Chondrocyte (in vitro differentiated cells): ENCODE measurements around the gene MEGF6. TPM values are rescaled to one million over a fixed set of nuclear protein-coding genes. Genes with fewer than 3 reads are reported as not detected.

Source experiments
- DNase-seq: peaks from one replicate; pipeline ENCODE4 v3.0.0; 2021; ENCODE audit warnings: mixed read lengths, low spot score
- H3K27ac Mint-ChIP-seq: one replicate; pipeline ENCODE4 v1.8.0; 2021; ENCODE audit warnings: mild to moderate bottlenecking, moderate library complexity, mixed read lengths; ENCODE audit not compliant: unreplicated experiment
- H3K27me3 Mint-ChIP-seq: 2 replicates; pipeline ENCODE4 v1.8.0; 2021; ENCODE audit warnings: low read depth, mixed read lengths
- H3K36me3 Mint-ChIP-seq: 2 replicates; pipeline ENCODE4 v1.8.0; 2021; ENCODE audit warnings: low read depth, mixed read lengths
- H3K4me1 Mint-ChIP-seq: 2 replicates; pipeline ENCODE4 v1.8.0; 2021; ENCODE audit warnings: low read depth, mild to moderate bottlenecking, mixed read lengths
- H3K4me3 Mint-ChIP-seq: one replicate; pipeline ENCODE4 v1.8.0; 2021; ENCODE audit warnings: mild to moderate bottlenecking, moderate library complexity, mixed read lengths; ENCODE audit not compliant: unreplicated experiment
- H3K9me3 Mint-ChIP-seq: 2 replicates; pipeline ENCODE4 v1.8.0; 2021; ENCODE audit warnings: low read depth, mixed read lengths
- long read RNA-seq: library from polyadenylated mRNA; stranded (forward); transcript quantifications from one replicate; pipeline ENCODE4 v2.0.0, GENCODE V29; 2021
- total RNA-seq: library from RNA; stranded (reverse); gene quantifications from 3 replicates; pipeline ENCODE4 v1.2.1, GENCODE V29; 2021
- TF ChIP-seq, protein P1 (sequence below): fragments of 200-600 bp; sonication (generic); IDR thresholded peaks from 2 replicates; pipeline ENCODE4 v1.5.0; 2021; ENCODE audit warnings: antibody characterized with exemption, mild to moderate bottlenecking, moderate library complexity

Gene MEGF6, protein sequence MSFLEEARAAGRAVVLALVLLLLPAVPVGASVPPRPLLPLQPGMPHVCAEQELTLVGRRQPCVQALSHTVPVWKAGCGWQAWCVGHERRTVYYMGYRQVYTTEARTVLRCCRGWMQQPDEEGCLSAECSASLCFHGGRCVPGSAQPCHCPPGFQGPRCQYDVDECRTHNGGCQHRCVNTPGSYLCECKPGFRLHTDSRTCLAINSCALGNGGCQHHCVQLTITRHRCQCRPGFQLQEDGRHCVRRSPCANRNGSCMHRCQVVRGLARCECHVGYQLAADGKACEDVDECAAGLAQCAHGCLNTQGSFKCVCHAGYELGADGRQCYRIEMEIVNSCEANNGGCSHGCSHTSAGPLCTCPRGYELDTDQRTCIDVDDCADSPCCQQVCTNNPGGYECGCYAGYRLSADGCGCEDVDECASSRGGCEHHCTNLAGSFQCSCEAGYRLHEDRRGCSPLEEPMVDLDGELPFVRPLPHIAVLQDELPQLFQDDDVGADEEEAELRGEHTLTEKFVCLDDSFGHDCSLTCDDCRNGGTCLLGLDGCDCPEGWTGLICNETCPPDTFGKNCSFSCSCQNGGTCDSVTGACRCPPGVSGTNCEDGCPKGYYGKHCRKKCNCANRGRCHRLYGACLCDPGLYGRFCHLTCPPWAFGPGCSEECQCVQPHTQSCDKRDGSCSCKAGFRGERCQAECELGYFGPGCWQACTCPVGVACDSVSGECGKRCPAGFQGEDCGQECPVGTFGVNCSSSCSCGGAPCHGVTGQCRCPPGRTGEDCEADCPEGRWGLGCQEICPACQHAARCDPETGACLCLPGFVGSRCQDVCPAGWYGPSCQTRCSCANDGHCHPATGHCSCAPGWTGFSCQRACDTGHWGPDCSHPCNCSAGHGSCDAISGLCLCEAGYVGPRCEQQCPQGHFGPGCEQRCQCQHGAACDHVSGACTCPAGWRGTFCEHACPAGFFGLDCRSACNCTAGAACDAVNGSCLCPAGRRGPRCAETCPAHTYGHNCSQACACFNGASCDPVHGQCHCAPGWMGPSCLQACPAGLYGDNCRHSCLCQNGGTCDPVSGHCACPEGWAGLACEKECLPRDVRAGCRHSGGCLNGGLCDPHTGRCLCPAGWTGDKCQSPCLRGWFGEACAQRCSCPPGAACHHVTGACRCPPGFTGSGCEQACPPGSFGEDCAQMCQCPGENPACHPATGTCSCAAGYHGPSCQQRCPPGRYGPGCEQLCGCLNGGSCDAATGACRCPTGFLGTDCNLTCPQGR (N-terminal part only)
- total RNA-seq = 185 to 332 TPM (median 328 TPM) in 3 replicates
- long read RNA-seq, transcript MEGF6-207 (3 exons, 1,174 nt) = major isoform, 6 of 330 reads
- long read RNA-seq, partial matches to known transcripts = 86 of 330 reads
- long read RNA-seq, other reads (novel, unspliced or antisense) = 238 of 330 reads

DNA sequence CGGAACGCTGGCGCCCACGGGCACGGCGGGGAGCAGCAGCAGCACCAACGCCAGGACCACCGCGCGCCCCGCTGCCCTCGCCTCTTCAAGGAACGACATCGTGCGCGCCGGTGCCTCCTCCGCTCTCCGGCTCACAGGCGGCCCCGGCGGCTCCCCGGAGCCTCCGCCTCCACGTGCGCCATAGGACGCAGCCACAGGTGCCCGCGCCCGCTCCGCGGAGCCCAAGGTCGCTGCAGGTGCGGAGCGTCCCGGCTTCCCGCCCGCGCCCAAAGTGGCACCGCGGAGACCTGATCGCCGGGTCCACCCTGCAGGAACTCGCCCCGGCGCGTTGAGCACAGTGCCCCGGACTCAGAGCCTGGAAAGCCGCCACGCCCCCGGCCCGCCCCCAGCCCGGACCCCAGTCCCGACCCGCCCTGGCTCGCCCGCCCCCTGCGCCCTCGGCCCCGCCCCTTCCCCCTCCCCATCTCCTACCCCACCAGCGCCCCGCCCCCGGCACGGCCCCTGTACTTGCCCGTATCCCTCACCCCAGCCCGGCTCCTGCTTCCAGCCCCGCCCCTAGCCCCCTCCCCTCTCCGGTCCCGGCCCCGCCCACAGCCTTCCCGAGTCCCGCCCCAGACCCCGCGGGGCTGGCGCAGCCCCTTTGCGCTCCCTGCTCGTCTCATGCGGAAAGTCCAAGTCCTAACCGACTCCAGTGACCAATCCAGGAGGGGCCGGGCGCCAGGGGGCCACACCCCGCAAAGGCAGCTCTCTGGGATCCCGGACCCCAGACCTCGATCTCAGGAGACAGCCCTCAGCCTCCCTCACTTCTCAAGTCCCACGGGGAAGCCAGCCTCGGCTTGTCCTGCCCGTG is at the start of gene MEGF6:
Gene MEGF6 (minus strand): TSS at position 339 of the 850 bp plus-strand sequence. CDS start 240 bp downstream, at position 99.
- TF ChIP-seq, protein P1, sequence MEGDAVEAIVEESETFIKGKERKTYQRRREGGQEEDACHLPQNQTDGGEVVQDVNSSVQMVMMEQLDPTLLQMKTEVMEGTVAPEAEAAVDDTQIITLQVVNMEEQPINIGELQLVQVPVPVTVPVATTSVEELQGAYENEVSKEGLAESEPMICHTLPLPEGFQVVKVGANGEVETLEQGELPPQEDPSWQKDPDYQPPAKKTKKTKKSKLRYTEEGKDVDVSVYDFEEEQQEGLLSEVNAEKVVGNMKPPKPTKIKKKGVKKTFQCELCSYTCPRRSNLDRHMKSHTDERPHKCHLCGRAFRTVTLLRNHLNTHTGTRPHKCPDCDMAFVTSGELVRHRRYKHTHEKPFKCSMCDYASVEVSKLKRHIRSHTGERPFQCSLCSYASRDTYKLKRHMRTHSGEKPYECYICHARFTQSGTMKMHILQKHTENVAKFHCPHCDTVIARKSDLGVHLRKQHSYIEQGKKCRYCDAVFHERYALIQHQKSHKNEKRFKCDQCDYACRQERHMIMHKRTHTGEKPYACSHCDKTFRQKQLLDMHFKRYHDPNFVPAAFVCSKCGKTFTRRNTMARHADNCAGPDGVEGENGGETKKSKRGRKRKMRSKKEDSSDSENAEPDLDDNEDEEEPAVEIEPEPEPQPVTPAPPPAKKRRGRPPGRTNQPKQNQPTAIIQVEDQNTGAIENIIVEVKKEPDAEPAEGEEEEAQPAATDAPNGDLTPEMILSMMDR = no peak
- H3K36me3 Mint-ChIP-seq = no peaks in the 10 kb centered on the region
- no peak within 1 kb of the TSS for H3K27ac Mint-ChIP-seq
- H3K4me1 Mint-ChIP-seq = peaks cover 28% of the 10 kb centered on the region
- H3K9me3 Mint-ChIP-seq = no peaks in the 10 kb centered on the region
- no peak for DNase-seq
- peaks cover 2% of the 10 kb centered on the region for H3K27me3 Mint-ChIP-seq
- peak within 1 kb of the TSS; percentile 67 for H3K4me3 Mint-ChIP-seq

DNA sequence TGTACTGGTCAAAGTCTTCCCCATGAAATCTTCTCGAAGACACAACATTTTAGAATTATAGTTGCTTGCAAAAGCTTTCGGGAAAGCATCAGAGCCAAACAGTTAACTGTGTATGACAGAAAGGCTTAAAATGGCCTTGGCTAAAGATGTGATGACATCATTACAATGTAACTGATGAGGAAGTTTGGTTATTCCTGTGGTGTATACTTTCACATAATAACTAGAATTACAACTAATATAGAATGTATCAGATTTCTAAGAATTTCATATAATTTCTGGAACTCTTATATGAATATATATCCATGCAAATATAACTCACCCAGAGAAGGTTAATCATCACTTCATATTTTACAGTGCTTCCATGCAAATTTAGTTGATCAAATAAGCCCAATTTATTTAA is 49.4 kb upstream of the MEGF6 start:
- DNase-seq = no peak
- Mint-ChIP-seq H3K27ac (no peak overlapping the region), H3K4me3 (no peak overlapping the region), H3K9me3 (no peaks in the 10 kb centered on the region), H3K36me3 (peaks cover 2% of the 10 kb centered on the region), H3K4me1 (no peaks in the 10 kb centered on the region), H3K27me3 (peaks cover 23% of the 10 kb centered on the region)
- TF ChIP-seq, protein P1 = no peak

DNA sequence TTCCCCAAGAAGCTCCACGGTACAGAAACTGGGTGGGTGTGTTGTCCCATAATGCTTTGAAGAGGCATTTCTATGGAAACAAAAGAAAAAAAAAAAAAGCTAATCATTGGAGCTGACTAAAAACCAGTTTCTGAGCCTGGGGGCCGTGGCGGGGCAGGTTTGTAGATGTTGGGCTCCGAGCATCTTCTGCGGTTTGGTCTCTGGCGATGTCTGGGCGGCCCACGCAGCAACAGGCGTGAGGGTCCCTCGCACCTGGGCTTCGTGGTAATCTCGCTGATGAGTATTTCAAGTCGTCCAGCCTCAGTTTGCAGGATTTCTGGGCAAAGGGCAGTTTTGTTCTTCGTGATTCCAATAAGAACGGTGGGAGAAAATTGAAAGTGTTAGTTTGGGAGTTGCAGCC is 47.8 kb upstream of the MEGF6 start:
- no peaks in the 10 kb centered on the region for H3K4me1 Mint-ChIP-seq
- TF ChIP-seq, protein P1 = no peak
- H3K27ac Mint-ChIP-seq = no peak overlapping the region
- H3K27me3 Mint-ChIP-seq = peaks cover 39% of the 10 kb centered on the region
- DNase-seq = peak; percentile 59
- H3K4me3 Mint-ChIP-seq = no peak overlapping the region
- H3K9me3 Mint-ChIP-seq = no peaks in the 10 kb centered on the region
- H3K36me3 Mint-ChIP-seq = peaks cover 2% of the 10 kb centered on the region

DNA sequence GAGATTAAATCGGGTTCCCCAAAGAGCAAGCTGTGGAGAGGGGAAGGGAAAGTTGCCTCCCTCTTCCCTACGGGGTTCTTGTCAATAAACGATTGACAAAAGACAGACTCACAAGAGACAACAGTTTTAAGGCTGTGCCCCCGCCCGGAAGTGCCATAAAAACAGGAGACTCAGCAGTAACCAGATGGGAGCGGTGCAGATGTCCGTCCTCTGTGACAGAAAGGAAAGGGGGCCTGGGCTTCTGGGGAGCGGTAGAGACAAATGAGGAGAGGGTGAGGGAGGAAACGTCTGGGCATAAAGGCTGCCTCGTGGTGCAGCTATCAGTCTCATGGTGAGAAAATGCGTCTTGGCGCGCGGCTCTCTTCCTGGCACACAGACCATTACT is 46.9 kb upstream of the MEGF6 start:
- Mint-ChIP-seq H3K27ac (no peak overlapping the region), H3K27me3 (peaks cover 47% of the 10 kb centered on the region), H3K36me3 (peaks cover 2% of the 10 kb centered on the region), H3K4me3 (no peak overlapping the region), H3K4me1 (no peaks in the 10 kb centered on the region), H3K9me3 (no peaks in the 10 kb centered on the region)
- TF ChIP-seq, protein P1 = no peak
- peak; percentile 48 for DNase-seq
